Mesenchymal stem cell (in vitro differentiated cells and primary cell): Measurements from ENCODE around the gene RILPL1.

Source experiments
- DNase-seq: peaks from one replicate; pipeline ENCODE4 v3.0.0-alpha.2; 2013
- H2AFZ ChIP-seq: one replicate; pipeline ENCODE4 v1.6.1; 2013; ENCODE audit warnings: low read depth, mild to moderate bottlenecking, control low read depth, inconsistent platforms, low read length, moderate library complexity
- H2AK5ac ChIP-seq: 2 replicates; pipeline ENCODE4 v1.6.1; 2013; ENCODE audit warnings: low read length, moderate library complexity, mild to moderate bottlenecking, inconsistent platforms; ENCODE audit not compliant: severe bottlenecking
- H2BK120ac ChIP-seq: one replicate; pipeline ENCODE4 v1.6.1; 2013; ENCODE audit warnings: low read depth, mild to moderate bottlenecking, inconsistent platforms, low read length, moderate library complexity
- H2BK12ac ChIP-seq, 2 experiments: one replicate each; pipeline ENCODE4 v1.6.1; 2013; ENCODE audit warnings: inconsistent platforms in 2 of 2, low read length in 2 of 2, mild to moderate bottlenecking in 2 of 2, moderate library complexity in 2 of 2, control low read depth in 1 of 2
- H2BK15ac ChIP-seq: one replicate; pipeline ENCODE4 v1.6.1; 2013; ENCODE audit warnings: mild to moderate bottlenecking, low read depth, inconsistent platforms; ENCODE audit not compliant: poor library complexity, severe bottlenecking
- H2BK5ac ChIP-seq: 2 replicates; pipeline ENCODE4 v1.6.1; 2013; ENCODE audit warnings: low read depth, mild to moderate bottlenecking, low read length, control low read depth, inconsistent platforms; ENCODE audit not compliant: poor library complexity, severe bottlenecking
- H3K14ac ChIP-seq, 2 experiments: one replicate each; pipeline ENCODE4 v1.6.1; 2013; ENCODE audit warnings: inconsistent platforms in 2 of 2, low read length in 2 of 2, control low read depth in 1 of 2, mild to moderate bottlenecking in 1 of 2, moderate library complexity in 1 of 2
- H3K18ac ChIP-seq, 2 experiments: one replicate each; pipeline ENCODE4 v1.6.1; 2013; ENCODE audit warnings: inconsistent platforms in 2 of 2, low read length in 2 of 2, control low read depth in 1 of 2, low read depth in 1 of 2, mild to moderate bottlenecking in 1 of 2
- H3K23ac ChIP-seq, 2 experiments: one replicate each; pipeline ENCODE4 v1.6.1; 2013; ENCODE audit warnings: inconsistent platforms in 2 of 2, low read length in 2 of 2, mild to moderate bottlenecking in 2 of 2, moderate library complexity in 2 of 2, control low read depth in 1 of 2
- H3K27ac ChIP-seq: 2 replicates; pipeline ENCODE4 v1.5.1; 2013; ENCODE audit warnings: mild to moderate bottlenecking, moderate library complexity, low read length, control low read depth, inconsistent platforms; ENCODE audit not compliant: poor library complexity, severe bottlenecking
- H3K27me3 ChIP-seq, 2 experiments: 2 replicates each; pipeline versions ENCODE4 v1.6.1 to v1.7.0; 2013; ENCODE audit warnings: low read length in 2 of 2, mild to moderate bottlenecking in 2 of 2, moderate library complexity in 2 of 2, control low read depth in 1 of 2, inconsistent platforms in 1 of 2; ENCODE audit not compliant: control insufficient read depth in 1 of 2, insufficient read depth in 1 of 2
- H3K36me3 ChIP-seq, 2 experiments: 2 replicates each; pipeline versions ENCODE4 v1.6.1 to v1.7.0; 2013; ENCODE audit warnings: low read length in 2 of 2, control low read depth in 1 of 2, inconsistent platforms in 1 of 2, low read depth in 1 of 2, mild to moderate bottlenecking in 1 of 2; ENCODE audit not compliant: insufficient read depth in 2 of 2, control insufficient read depth in 1 of 2
- H3K4ac ChIP-seq, 2 experiments: one replicate each; pipeline ENCODE4 v1.6.1; 2013; ENCODE audit warnings: inconsistent platforms in 2 of 2, low read length in 2 of 2, mild to moderate bottlenecking in 2 of 2, moderate library complexity in 2 of 2, control low read depth in 1 of 2, low read depth in 1 of 2
- H3K4me1 ChIP-seq: 2 replicates; pipeline ENCODE4 v1.6.1; 2013; ENCODE audit warnings: low read depth, low read length, control low read depth; ENCODE audit not compliant: control insufficient read depth, insufficient read depth
- H3K4me2 ChIP-seq: 2 replicates; pipeline ENCODE4 v1.6.1; 2013; ENCODE audit warnings: low read length, mild to moderate bottlenecking, inconsistent platforms; ENCODE audit not compliant: poor library complexity, severe bottlenecking
- H3K4me3 ChIP-seq, 2 experiments: 2 replicates each; pipeline versions ENCODE4 v1.5.1 to v1.7.0; 2013; ENCODE audit warnings: low read length in 2 of 2, mild to moderate bottlenecking in 2 of 2, control low read depth in 1 of 2, low read depth in 1 of 2; ENCODE audit not compliant: insufficient read depth in 1 of 2
- H3K79me1 ChIP-seq: replicated peaks from 2 replicates; pipeline ENCODE4 v1.6.1; 2013; ENCODE audit warnings: mild to moderate bottlenecking, control low read depth, low read length, inconsistent platforms; ENCODE audit not compliant: poor library complexity, severe bottlenecking
- H3K9ac ChIP-seq: 2 replicates; pipeline ENCODE4 v1.7.0; 2013; ENCODE audit warnings: mild to moderate bottlenecking, low read length, moderate library complexity
- H3K9me3 ChIP-seq: 2 replicates; pipeline ENCODE4 v1.7.0; 2013; ENCODE audit warnings: mild to moderate bottlenecking, low read length; ENCODE audit not compliant: control insufficient read depth
- H4K8ac ChIP-seq: one replicate; pipeline ENCODE4 v1.6.1; 2013; ENCODE audit warnings: inconsistent platforms, mild to moderate bottlenecking, low read length, moderate library complexity
- H4K91ac ChIP-seq: one replicate; pipeline ENCODE4 v1.6.1; 2013; ENCODE audit warnings: mild to moderate bottlenecking, low read length, inconsistent platforms
- WGBS: methylation state at CpG from one replicate; pipeline ENCODE4 v1.1.7; 2013; ENCODE audit warnings: mixed read lengths; 5-methylcytosine and 5-hydroxymethylcytosine counted together

Gene RILPL1

GRCh38 chr12:123526542-123527080 lies 6.9 kb downstream of the RILPL1 start:
- WGBS: 83% methylated on average over 5 of the region's 7 CpGs
- H2AFZ ChIP-seq: no peak overlapping the region
- H3K4me3 ChIP-seq: no peak overlapping the region
- no peak overlapping the region for H4K91ac ChIP-seq
- no peak overlapping the region for H3K4me2 ChIP-seq
- H3K4me1 ChIP-seq: peaks cover 6% of the 10 kb centered on the region
- no peak overlapping the region for H3K9ac ChIP-seq
- DNase-seq: no peak
- H3K4ac ChIP-seq: no peak overlapping the region
- H3K36me3 ChIP-seq: peaks cover 49 to 52% of the 10 kb centered on the region in 2 experiments
- no peak overlapping the region for H3K14ac ChIP-seq
- no peak overlapping the region for H3K23ac ChIP-seq
- no peak overlapping the region for H4K8ac ChIP-seq
- no peak overlapping the region for H2BK5ac ChIP-seq
- no peak overlapping the region for H2BK120ac ChIP-seq
- H2BK12ac ChIP-seq: no peak overlapping the region
- H3K79me1 ChIP-seq: peaks cover 31% of the 10 kb centered on the region
- no peaks in the 10 kb centered on the region for H3K9me3 ChIP-seq
- H3K27me3 ChIP-seq: no peaks in the 10 kb centered on the region
- H3K18ac ChIP-seq: no peak overlapping the region
- H3K27ac ChIP-seq: no peak overlapping the region
- H2BK15ac ChIP-seq: no peak overlapping the region
- H2AK5ac ChIP-seq: no peak overlapping the region

GRCh38 chr12:123524378-123524777 lies 9.1 kb downstream of the RILPL1 start:
- Histone ChIP-seq H2BK12ac (no peak overlapping the region), H3K9me3 (no peaks in the 10 kb centered on the region), H3K4me2 (no peak overlapping the region), H3K79me1 (peaks cover 35% of the 10 kb centered on the region), H3K36me3 (peaks cover 47 to 62% of the 10 kb centered on the region in 2 experiments), H3K14ac (no peak overlapping the region), H3K9ac (no peak overlapping the region), H2AFZ (no peak overlapping the region), H2BK15ac (no peak overlapping the region), H2BK120ac (no peak overlapping the region), H3K27me3 (no peaks in the 10 kb centered on the region), H3K27ac (no peak overlapping the region), H3K4ac (no peak overlapping the region), H3K4me1 (peaks cover 13% of the 10 kb centered on the region), H3K18ac (no peak overlapping the region), H4K91ac (no peak overlapping the region), H4K8ac (no peak overlapping the region), H3K23ac (no peak overlapping the region), H2AK5ac (no peak overlapping the region), H2BK5ac (no peak overlapping the region), H3K4me3 (no peak overlapping the region)
- no peak for DNase-seq
- 99% methylated on average over 7 of the region's 7 CpGs for WGBS

- H3K9ac ChIP-seq: no peak overlapping the region
- H2BK5ac ChIP-seq: no peak overlapping the region
- no peaks in the 10 kb centered on the region for H3K9me3 ChIP-seq
- H3K23ac ChIP-seq: no peak overlapping the region
- H3K4me3 ChIP-seq: no peak overlapping the region
- H3K27me3 ChIP-seq: no peaks in the 10 kb centered on the region
- H3K79me1 ChIP-seq: peaks cover 30% of the 10 kb centered on the region
- no peak overlapping the region for H4K91ac ChIP-seq
- H2BK15ac ChIP-seq: no peak overlapping the region
- H3K27ac ChIP-seq: no peak overlapping the region
- peaks cover 18% of the 10 kb centered on the region for H3K4me1 ChIP-seq
- no peak overlapping the region for H3K14ac ChIP-seq
- H3K4ac ChIP-seq: no peak overlapping the region
- peaks cover 44 to 62% of the 10 kb centered on the region in 2 experiments for H3K36me3 ChIP-seq
- no peak overlapping the region for H3K4me2 ChIP-seq
- 90% methylated on average over 10 of the region's 10 CpGs for WGBS
- no peak overlapping the region for H4K8ac ChIP-seq
- no peak overlapping the region for H2BK120ac ChIP-seq
- H2BK12ac ChIP-seq: no peak overlapping the region
- no peak overlapping the region for H2AFZ ChIP-seq
- H3K18ac ChIP-seq: no peak overlapping the region
- DNase-seq: no peak
- no peak overlapping the region for H2AK5ac ChIP-seq
Observed at GRCh38 chr12:123523518-123523917, 10.0 kb downstream of the RILPL1 start.

- H2BK5ac ChIP-seq: no peak overlapping the region
- WGBS: 97% methylated on average over 7 of the region's 7 CpGs
- no peak overlapping the region for H3K23ac ChIP-seq
- no peak overlapping the region for H3K27ac ChIP-seq
- peaks cover 21% of the 10 kb centered on the region for H3K4me1 ChIP-seq
- H2BK120ac ChIP-seq: no peak overlapping the region
- H2BK15ac ChIP-seq: no peak overlapping the region
- H3K4me2 ChIP-seq: no peak overlapping the region
- H4K8ac ChIP-seq: no peak overlapping the region
- H3K9me3 ChIP-seq: no peaks in the 10 kb centered on the region
- H3K4me3 ChIP-seq: no peak overlapping the region
- no peak overlapping the region for H3K9ac ChIP-seq
- no peak overlapping the region for H3K18ac ChIP-seq
- no peak for DNase-seq
- peaks cover 34% of the 10 kb centered on the region for H3K79me1 ChIP-seq
- no peak overlapping the region for H3K14ac ChIP-seq
- H4K91ac ChIP-seq: no peak overlapping the region
- H2AFZ ChIP-seq: no peak overlapping the region
- no peak overlapping the region for H2BK12ac ChIP-seq
- H2AK5ac ChIP-seq: no peak overlapping the region
- no peak overlapping the region for H3K4ac ChIP-seq
- H3K36me3 ChIP-seq: peaks cover 47 to 69% of the 10 kb centered on the region in 2 experiments
- H3K27me3 ChIP-seq: no peaks in the 10 kb centered on the region
Observed at GRCh38 chr12:123522164-123522563, 11.4 kb downstream of the RILPL1 start.
